Caki2 (cell line): ENCODE data around the gene MGST3. TPM values are rescaled to one million over a fixed set of nuclear protein-coding genes. Genes with fewer than 3 reads are reported as not detected.
"Not testable (repeated sequence)": the region's sequence is repeated elsewhere in the genome, so short reads cannot be mapped to it uniquely, and the experiment has no call there.

Experiments
- DNase-seq: peaks from one replicate; pipeline ENCODE4 v3.0.0-alpha.2; 2015; ENCODE audit warnings: low read depth
- in situ Hi-C: cut with HindIII; loops from 2 replicates; pipeline ENCODE4 v1.10.0; 2016; ENCODE audit warnings: low sequenced_read_pairs, low pct_unique_long_range_greater_than_20kb, mixed read lengths
- total RNA-seq: library from RNA; depleted of rRNA; stranded (reverse); fragments of >200 nt; shearing (Covaris generic); gene quantifications from 2 replicates; pipeline ENCODE4 v1.2.3, GENCODE V29; 2014; ENCODE audit warnings: low replicate concordance

The MGST3 gene
- total RNA-seq, 1 experiment from 2014 or later = 424 TPM

GRCh38 chr1:165644064-165644735 is 13.2 kb downstream of the MGST3 start:
- in situ Hi-C loops = no loop called here
- no peak for DNase-seq

GRCh38 chr1:165645654-165646366 is 14.8 kb downstream of the MGST3 start:
- in situ Hi-C loops = no loop called here
- peak; percentile 97 for DNase-seq

DNA sequence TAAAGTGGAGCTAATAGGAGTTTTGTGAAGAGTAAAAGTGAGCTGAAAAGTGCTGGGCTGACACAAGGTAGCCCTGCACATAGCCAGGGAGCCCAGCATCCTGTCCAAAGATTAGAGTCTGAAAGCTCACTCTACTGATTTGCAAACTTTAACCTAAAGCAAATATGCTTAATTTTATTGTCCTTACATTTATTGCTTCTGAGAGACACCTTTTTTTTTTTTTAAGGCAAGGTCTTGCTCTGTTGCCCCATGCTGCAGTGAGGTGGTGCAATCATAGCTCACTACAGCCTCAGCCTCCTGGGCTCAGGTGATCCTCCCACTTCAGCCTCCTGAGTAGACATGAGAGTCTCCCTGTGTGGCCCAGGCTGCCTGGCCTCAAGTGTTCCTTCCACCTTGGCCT is 16.5 kb downstream of the MGST3 start:
- no peak for DNase-seq
- in situ Hi-C loops = no loop called here

DNA sequence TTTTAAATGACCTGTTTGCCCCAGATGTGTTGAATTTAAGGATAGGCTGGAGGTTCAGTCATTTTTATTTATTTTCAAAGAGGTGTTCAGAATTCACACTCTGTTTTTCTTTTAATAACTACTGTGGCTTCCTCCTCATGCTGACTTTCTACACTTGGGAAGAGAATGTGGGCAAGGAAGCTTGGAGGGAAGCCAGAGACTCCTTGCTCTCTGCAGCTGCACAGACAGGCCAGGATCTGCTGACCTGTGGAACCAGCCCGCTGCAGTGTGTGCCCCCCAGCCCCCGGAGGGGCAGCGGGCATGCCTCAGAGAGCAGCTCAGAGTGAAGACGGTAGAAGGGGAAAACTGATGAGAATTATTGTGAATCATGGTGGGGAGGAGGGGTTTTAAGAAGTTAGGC is 16.9 kb downstream of the MGST3 start:
- peak; percentile 55 for DNase-seq
- in situ Hi-C loops = no loop called here

- DNase-seq = no peak
- in situ Hi-C loops = no loop called here
Observed at GRCh38 chr1:165648919-165649572, 18.0 kb downstream of the MGST3 start.

- in situ Hi-C loops = no loop called here
- no peak for DNase-seq
Observed at GRCh38 chr1:165650981-165651625, 20.1 kb downstream of the MGST3 start.

- in situ Hi-C loops, DNase-seq: not testable (repeated sequence)
Observed at GRCh38 chr1:165658766-165659580, 27.9 kb downstream of the MGST3 start.

DNA sequence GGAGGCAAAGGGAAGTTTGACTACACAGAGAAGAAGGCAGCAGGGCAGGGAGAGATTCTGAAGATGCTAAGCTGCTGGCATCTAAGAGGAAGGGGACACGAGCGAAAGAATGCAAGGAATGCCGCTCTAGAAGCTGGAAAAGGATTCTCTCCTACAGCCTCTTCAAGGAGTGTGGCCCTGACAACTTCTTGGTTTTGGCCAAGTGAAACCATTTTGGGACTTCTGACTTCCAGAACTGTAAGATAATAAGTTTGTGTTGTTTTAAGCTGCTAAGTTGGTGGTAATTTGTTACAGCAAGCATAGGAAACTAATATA is 28.5 kb downstream of the MGST3 start:
- in situ Hi-C loops = no loop called here

GRCh38 chr1:165661703-165662102 is 30.7 kb downstream of the MGST3 start:
- in situ Hi-C loops = no loop called here
- DNase-seq = no peak

More for the DNA sequence above, 28.5 kb downstream of the MGST3 start:
- no peak for DNase-seq

- in situ Hi-C loops = no loop called here
- no peak for DNase-seq
Observed at GRCh38 chr1:165662186-165662585, 31.2 kb downstream of the MGST3 start.

- no peak for DNase-seq
- in situ Hi-C loops = no loop called here
Observed at GRCh38 chr1:165666152-165666825, 35.3 kb downstream of the MGST3 start.

DNA sequence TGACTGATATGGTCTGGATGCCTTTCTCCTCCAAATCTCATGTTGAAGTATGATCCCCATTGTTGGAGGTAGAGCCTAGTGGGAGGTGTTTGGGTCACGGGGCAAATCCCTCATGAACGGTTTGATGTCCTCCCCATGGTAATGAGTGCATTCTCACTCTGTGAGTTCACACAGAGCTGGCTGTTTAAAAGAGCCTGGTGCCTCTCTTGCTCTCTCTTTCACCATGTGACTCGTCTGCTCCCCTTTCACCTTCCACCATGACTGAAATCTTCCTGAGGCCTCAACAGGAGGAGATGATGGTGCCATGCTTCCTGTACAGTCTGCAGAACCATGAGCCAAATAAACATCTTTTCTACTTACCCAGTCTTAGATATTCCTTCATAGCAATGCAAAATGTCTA is 37.1 kb downstream of the MGST3 start:
- in situ Hi-C loops = no loop called here
- DNase-seq = no peak

DNA sequence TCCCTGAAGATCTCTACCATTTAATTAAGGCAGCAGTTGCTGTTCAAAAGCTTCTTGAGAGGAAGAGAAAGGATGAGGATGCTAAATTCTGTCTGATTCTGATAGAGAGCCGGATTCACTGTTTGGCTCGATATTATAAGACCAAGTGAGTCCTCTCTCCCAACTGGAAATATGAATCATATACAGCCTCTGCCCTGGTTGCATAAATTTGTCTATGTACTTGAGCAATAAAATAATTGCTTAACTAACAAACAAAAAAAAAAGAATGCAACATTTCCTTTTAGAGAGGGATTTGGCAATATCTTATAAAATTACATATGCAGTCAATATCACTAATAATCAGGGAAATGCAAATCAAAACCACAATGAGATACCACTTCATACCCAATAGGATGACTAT is 40.5 kb downstream of the MGST3 start:
- DNase-seq = no peak
- in situ Hi-C loops = no loop called here

DNA sequence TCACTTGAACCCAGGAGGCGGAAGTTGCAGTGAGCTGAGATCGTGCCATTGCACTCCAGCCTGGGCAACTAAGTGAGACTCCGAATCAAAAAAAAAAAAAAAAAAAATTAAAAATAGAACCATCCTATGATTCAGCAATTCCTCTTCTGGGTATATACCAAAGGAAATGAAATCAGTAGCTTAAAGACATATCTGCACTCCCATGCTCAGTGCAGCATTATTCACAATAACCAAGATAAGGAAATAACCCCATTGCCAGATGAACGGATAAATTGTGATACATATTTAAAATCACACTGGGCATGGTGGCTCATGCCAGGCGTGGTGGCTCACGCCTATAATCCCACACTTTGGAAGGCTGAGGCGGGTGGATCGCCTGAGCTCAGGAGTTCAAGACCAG is 43.6 kb downstream of the MGST3 start:
- in situ Hi-C loops = no loop called here
- DNase-seq = no peak

DNA sequence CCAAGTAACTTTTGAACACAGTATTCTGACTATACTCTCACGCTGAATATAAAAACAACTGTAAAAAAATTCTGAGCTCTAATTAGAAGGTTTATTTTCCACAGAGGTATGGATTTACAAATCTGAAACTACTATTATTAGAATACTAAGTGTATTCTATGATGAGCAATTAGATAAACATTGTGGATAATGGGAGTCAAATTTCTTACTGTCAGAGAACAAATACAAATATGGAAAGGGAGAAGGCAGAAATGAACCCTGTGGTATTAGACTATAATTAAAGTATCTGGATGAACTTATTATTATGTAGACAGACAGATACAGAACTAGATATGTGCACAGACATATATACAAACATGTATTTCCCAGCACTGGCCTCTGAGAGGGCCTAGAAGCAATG is 44.8 kb downstream of the MGST3 start:
- in situ Hi-C loops = no loop called here

GRCh38 chr1:165678509-165678908 is 47.5 kb downstream of the MGST3 start:
- in situ Hi-C loops = no loop called here
- no peak for DNase-seq

More for the DNA sequence above, 44.8 kb downstream of the MGST3 start:
- no peak for DNase-seq

- in situ Hi-C loops = no loop called here
- no peak for DNase-seq
Observed at GRCh38 chr1:165679282-165680036, 48.4 kb downstream of the MGST3 start.
